Bone marrow (tissue), 2 donors: ENCODE measurements around the gene RRAD.
A peak's percentile ranks its signal among the peaks of the same experiment; 100 is the strongest.

ENCODE experiments used
- DNase-seq, 2 donors: peaks; one replicate each; lab custom pipeline; 2025; lab: John Stamatoyannopoulos, UW

The RRAD gene

DNA sequence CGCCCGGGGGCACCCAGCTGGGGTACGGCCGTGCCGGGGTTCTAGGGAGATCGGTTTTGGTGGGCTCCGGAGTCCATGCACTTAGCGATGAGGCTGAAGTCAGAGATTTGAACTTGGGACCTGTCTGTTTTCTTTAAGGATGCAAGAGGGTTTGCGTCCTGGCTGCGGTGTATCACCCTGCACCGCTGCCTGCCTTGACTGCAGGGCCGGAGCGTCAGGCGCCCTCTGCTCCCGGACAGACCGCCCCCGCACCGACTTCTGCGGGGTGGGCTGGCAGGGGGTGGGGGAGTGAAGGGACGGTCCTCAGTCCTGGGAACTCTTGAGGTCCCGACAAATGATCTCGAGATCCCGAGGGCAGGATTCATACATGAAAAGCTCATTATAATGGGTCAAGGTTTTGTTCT lies 44.3 kb downstream of the RRAD start:
- no peak for DNase-seq

DNA sequence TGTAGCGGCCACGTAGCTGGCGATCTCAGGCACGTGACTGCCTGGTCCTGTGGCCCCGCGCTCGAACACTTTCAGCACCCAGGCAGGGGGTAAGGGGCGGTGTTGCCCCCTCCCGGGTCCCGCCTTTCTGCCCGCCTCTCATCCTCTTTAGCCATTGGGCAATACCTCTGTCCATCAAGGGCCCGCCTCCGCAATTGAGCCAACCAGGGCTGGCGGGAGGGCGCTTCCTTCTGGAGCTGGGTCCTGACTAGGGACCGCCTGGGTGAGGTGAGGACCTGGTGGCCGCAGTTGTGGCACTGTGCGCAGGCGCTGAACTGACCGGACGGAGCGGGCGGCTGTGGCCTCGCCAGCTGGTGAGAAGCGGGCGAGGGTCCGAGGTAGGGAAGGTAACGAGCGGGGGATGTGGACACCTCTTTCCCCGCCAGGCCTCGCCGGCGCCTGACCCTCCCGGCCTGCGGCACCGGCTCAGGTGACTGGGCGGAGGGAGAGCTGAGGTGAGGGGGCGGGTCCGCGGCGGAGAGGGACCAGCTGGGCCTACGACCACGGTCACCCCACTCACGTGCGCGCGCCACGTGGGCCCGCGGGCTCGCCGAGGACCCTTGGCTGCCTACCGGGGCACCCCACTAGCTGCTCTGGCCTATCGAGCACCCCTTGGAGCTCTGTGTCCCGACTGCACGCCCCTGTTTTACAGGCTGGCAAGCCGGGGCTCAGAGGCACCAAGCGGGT lies 44.9 kb downstream of the RRAD start, which contains the start of gene PDP2:
TSS of gene PDP2 (plus strand) at position 228 of the 726 bp plus-strand sequence. CDS start 3,770 bp downstream, outside the sequence.
- DNase-seq = peak; percentile 60 to 63

DNA sequence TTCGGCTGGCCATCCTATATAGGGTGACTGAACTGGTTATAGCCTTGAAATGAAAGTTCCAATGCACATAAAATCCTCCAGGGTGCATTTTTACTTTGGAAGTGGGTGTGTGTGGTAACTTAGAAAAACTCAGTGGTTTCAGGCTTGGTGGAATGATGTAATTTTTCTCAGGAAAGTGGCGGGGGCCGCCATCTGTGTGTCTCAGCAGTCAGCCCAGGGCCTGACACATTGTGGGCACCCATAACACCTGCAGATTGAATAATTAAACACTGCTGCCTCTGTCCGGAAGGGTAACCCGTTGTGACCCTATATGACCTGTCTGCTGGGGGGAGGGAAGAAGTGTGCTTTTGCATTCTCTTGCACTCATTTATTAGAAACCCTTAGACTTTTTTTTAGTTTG lies 47.3 kb downstream of the RRAD start:
- no peak for DNase-seq

DNA sequence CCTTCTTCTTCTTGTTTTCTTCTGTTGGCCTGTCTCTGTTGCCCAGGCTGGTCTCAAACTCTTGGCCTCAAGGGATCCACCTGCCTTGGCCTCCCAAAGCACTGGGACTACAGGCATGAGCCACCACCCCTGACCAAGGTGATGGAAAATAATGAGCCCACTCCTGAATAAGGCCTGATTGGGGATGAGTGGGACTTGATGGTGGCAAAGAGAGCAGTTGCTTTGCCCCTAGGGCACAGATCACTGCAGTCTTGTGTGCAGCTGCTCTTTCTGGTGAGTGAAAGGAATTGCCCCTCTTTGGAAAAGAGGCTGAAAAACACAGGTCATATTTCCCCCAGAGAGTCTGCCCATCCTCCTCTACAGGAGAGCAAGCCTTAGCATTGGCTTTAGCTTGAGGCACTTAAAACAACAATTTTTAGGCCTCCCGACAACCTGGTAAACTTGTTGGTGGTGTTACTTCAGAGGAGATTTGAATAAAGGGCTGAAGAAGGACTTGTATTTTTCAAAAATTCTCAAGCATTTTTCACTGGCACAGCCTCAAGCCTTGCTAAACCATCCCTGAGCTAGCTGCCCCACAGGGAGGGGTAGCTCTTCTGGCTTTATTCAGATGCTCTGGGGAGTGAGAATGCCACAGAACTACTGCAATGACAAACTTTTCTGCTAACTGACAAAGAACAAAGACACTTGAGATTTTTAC lies 51.1 kb downstream of the RRAD start:
- no peak for DNase-seq

DNA sequence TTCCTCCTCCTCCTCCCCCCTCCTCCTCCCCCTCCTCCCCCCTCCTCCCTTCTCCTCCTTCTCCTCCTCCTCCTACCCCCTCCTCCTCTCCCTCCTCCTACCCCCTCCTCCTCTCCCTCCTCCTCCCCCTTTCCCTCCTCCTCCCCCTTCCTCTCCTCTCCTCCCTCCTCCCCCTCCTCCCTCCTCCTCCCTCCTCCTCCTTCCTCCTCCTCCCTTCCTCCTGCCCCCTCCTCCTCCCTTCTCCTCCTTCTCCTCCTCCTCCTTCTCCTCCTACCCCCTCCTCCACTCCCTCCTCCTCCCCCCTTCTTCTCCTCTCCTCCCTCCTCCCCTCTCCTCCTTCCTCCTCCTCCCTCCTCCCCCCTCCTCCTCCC lies 51.7 kb downstream of the RRAD start:
- no peak for DNase-seq

DNA sequence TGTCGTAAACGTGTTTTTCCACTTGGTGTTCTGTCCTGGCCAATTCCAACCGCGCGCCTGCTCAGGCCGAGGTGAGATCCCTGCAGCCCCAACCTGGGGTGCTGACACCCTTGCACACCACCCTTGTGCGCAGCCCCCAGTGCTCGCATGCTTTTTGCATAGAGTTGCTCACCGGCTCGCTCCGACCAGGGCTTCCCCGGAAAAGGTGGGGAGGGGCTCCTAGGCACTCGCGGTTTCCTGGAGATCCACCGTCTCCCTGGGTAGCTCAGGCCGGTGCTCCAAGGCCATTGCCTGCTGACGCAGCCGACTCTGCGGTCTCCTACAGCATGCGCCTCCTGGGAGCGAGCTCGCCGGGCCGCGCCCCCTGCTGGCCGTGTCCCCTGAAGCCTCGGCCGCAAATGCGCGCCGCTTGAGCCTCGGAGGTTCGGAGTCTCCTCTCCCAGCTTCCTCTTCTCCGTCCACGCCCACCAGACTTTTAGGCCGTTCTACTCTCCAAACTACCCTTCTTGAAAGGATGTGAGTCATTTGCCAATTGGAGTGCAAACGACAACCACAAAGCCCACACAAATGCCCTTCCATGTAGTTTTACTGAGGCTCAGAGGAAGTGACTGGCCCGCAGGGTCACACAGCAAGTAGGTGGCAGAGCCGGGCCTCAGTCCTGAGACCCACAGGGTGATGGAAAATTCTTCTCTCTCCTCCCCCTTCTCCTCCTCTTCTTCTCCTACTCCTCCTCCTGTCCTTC lies 52.2 kb downstream of the RRAD start:
- DNase-seq = peak; percentile 85 to 99

DNA sequence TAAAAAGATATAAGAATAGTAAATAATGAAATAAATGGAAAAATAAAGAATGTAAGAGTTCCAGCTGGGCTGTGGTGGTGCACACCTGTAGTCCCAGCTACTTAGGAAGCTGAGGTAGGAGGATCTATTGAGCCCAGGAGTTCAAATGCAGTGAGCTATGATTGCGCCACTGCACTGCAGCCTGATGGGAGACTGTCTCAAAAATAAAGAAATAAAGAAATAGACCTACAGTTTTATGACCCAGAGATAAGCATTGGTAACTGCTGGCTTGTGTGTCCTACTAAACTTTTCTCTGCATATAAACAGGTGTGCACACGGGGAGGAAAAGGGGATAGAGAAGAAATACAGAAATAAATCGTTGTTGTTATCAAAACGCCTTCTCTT lies 52.8 kb downstream of the RRAD start:
- no peak for DNase-seq

DNA sequence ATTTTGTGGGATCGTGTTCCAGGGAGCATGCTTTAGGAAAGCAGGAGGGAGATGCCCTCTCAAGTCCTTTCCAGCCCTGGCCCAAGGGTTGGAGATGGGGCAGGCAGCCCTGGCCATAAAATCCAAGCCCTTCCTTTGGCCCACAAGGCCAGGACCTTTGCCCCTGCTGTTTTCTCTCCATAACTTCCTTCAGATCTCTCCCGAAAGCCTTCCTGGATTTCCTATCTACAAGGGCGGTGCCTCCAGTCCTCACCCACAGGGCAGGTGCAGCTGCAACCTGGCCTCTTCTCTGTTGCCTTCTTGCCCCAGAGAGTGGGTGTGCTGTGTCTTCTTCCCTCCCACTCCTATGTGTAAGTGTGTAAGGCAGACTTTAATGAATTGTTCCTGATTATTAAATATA lies 53.5 kb downstream of the RRAD start:
- no peak for DNase-seq
